Endothelial cell of umbilical vein (primary cell): Measurements from ENCODE around the gene PTPRD.

Experiments
- EZH2 ChIP-seq: IDR thresholded peaks from 2 replicates; pipeline ENCODE4 v1.6.1; 2012; ENCODE audit warnings: borderline replicate concordance, low read depth, mild to moderate bottlenecking, moderate library complexity, low read length, inconsistent platforms; ENCODE audit not compliant: severe bottlenecking
- JUN ChIP-seq: IDR thresholded peaks from 2 replicates; pipeline ENCODE4 v1.6.1; 2011; ENCODE audit warnings: borderline replicate concordance, low read depth; ENCODE audit not compliant: insufficient read length, insufficient read depth
- MYC ChIP-seq: IDR thresholded peaks from one replicate; pipeline ENCODE4 v1.6.1; 2011; ENCODE audit warnings: mild to moderate bottlenecking, low read depth, low read length
- POLR2A ChIP-seq: IDR thresholded peaks from 2 replicates; pipeline ENCODE4 v1.6.1; 2012; ENCODE audit warnings: low read depth, mild to moderate bottlenecking, control low read depth, low read length
- POLR2AphosphoS5 ChIP-seq: IDR thresholded peaks from 2 replicates; pipeline ENCODE4 v1.6.1; 2012; ENCODE audit warnings: low read depth, mild to moderate bottlenecking, control low read depth, low read length, moderate library complexity; ENCODE audit not compliant: insufficient read depth
- TF ChIP-seq, protein P1 (sequence below), 2 donors: IDR thresholded peaks; 1 replicate in 1 of 2; 2 replicates in 1 of 2; pipeline ENCODE4 v1.5.1; 2011; ENCODE audit warnings: low read length in 2 of 2, mild to moderate bottlenecking in 2 of 2, moderate library complexity in 2 of 2, control low read depth in 1 of 2, inconsistent platforms in 1 of 2, low read depth in 1 of 2; ENCODE audit not compliant: insufficient read depth in 1 of 2; ENCODE audit errors: extremely low read depth in 1 of 2

GRCh38 chr9:10094563-10094962, 518.2 kb downstream of the PTPRD start:
- TF ChIP-seq, protein P1, sequence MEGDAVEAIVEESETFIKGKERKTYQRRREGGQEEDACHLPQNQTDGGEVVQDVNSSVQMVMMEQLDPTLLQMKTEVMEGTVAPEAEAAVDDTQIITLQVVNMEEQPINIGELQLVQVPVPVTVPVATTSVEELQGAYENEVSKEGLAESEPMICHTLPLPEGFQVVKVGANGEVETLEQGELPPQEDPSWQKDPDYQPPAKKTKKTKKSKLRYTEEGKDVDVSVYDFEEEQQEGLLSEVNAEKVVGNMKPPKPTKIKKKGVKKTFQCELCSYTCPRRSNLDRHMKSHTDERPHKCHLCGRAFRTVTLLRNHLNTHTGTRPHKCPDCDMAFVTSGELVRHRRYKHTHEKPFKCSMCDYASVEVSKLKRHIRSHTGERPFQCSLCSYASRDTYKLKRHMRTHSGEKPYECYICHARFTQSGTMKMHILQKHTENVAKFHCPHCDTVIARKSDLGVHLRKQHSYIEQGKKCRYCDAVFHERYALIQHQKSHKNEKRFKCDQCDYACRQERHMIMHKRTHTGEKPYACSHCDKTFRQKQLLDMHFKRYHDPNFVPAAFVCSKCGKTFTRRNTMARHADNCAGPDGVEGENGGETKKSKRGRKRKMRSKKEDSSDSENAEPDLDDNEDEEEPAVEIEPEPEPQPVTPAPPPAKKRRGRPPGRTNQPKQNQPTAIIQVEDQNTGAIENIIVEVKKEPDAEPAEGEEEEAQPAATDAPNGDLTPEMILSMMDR (IDR thresholded peaks at IDR 0.05; ENCODE audit: extremely low read depth in 1 of 2, insufficient read depth in 1 of 2, low read depth in 1 of 2, low read length in 2 of 2), result no peak
- no peak for TF ChIP-seq POLR2AphosphoS5
- TF ChIP-seq POLR2A, result no peak
- TF ChIP-seq EZH2, result no peak
- TF ChIP-seq MYC, result no peak
- TF ChIP-seq JUN, result no peak
